NT2/D1 (cell line): Measurements from ENCODE around the gene GATM.

Experiments
- SUZ12 ChIP-seq: IDR thresholded peaks from 2 replicates; pipeline ENCODE4 v1.6.1; 2011; ENCODE audit not compliant: insufficient read length, insufficient read depth; ENCODE audit errors: extremely low read depth
- YY1 ChIP-seq: IDR thresholded peaks from 2 replicates; pipeline ENCODE4 v1.6.1; 2011; ENCODE audit not compliant: insufficient read length, insufficient read depth
- ZNF274 ChIP-seq: IDR thresholded peaks from 2 replicates; pipeline ENCODE4 v1.6.1; 2011; ENCODE audit warnings: mild to moderate bottlenecking, low read depth, low read length

DNA sequence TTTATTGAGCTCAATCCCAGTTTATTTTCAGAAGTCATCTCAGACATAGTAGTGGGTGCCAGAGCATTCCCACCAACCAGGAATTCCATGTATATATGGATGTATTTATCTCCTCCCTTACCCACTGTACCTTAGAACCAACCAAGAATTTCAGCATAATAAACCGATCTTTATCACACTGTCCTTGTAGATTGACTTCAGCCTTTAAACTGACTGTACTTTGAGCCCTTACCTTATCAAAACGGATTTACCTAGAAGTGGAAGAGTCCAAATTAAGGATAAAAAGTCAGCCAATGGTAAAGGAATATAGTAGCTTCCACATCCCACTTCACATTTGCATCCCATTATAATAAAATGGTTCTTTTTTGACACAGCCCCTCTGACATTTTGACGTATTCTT, 37.9 kb downstream of the GATM start:
- TF ChIP-seq YY1 (no peak), ZNF274 (no peak), SUZ12 (no peak)
